GM19099 (cell line): ENCODE results near the gene SORT1.

Experiments
- POLR2A ChIP-seq: IDR thresholded peaks from 3 replicates; pipeline ENCODE4 v1.6.1; 2011; ENCODE audit warnings: low read depth; ENCODE audit not compliant: insufficient read length; ENCODE audit errors: extremely low read depth

The SORT1 gene

DNA sequence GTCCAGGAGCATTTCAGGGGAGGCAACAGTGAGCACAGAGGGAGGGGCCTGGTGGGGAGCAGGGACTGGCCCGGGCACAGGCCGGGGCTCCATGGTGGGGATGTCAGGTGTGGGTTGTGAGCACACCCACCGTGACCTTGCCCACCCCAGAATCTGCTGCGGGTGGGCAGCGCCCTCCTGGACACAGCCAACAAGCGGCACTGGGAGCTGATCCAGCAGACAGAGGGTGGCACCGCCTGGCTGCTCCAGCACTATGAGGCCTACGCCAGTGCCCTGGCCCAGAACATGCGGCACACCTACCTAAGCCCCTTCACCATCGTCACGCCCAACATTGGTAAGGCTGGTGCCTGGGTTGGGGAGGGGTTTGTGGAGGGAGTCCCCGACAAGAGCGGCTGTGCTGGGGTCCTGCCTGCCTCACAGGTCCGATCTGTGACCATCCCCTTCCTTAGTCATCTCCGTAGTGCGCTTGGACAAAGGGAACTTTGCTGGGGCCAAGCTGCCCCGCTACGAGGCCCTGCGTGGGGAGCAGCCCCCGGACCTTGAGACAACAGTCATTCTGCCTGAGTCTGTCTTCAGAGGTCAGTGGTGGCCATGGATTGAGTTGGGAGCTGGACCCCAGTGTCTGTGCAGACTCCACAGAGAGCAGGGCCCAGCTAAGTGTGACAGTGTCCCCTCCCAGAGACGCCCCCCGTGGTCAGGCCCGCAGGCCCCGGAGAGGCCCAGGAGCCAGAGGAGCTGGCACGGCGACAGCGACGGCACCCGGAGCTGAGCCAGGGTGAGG, 129.1 kb downstream of the SORT1 start:
- TF ChIP-seq POLR2A: no peak

- no peak for TF ChIP-seq POLR2A
These were observed 129.9 kb downstream of the SORT1 start for GRCh38 chr1:109267743-109268300.

DNA sequence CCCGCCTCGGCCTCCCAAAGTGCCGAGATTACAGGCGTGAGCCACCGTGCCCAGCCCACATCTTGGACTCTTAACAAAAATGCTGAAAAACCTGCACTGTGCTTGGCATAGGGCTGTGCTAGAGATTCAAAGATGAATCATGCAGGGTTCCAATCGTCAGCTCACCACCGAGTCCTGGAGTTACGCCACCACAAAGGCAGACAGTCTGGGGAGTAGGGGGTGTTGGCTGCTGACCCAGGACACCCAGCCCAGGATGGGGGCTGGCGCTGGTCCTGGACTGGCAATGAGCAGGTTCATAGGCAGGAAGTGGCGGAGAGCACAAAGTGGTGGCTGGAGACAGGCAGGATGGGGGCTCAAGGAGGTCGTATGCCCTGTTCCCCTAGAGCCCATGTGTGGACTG, 130.8 kb downstream of the SORT1 start:
- no peak for TF ChIP-seq POLR2A

- TF ChIP-seq POLR2A: no peak
These were observed 131.9 kb downstream of the SORT1 start for GRCh38 chr1:109265741-109266330.

GRCh38 chr1:109265016-109265415, 132.7 kb downstream of the SORT1 start:
- no peak for TF ChIP-seq POLR2A

GRCh38 chr1:109264379-109264755, 133.4 kb downstream of the SORT1 start:
- no peak for TF ChIP-seq POLR2A

DNA sequence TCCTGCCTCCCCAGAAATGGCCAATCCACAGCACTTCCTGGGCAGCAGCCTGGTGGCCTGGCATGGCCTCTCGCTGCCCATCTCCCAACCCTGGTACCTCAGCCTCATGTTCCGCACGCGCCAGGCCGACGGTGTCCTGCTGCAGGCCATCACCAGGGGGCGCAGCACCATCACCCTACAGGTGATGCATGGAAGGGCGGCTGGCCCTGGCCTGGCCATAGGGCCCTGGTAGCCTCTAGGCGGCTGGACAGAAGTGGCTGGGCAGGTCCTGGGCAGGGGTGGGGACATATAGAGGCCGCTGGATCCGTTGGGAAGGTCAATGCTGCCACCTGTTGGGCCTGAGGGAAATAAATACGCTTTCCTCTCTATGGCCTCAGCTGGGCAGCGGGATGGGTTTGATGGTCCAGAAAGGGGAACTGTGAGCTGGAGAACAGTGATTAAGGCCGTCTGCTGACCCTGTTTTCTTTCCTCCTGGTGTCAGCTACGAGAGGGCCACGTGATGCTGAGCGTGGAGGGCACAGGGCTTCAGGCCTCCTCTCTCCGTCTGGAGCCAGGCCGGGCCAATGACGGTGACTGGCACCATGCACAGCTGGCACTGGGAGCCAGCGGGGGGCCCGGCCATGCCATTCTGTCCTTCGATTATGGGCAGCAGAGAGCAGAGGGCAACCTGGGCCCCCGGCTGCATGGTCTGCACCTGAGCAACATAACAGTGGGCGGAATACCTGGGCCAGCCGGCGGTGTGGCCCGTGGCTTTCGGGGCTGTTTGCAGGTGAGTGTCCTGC, 133.9 kb downstream of the SORT1 start:
- no peak for TF ChIP-seq POLR2A

- no peak for TF ChIP-seq POLR2A
These were observed 134.5 kb downstream of the SORT1 start for GRCh38 chr1:109263234-109263596.

GRCh38 chr1:109262231-109263055, 135.3 kb downstream of the SORT1 start:
- TF ChIP-seq POLR2A: no peak

GRCh38 chr1:109261578-109261977, 136.1 kb downstream of the SORT1 start:
- no peak for TF ChIP-seq POLR2A

- TF ChIP-seq POLR2A: no peak
These were observed 136.7 kb downstream of the SORT1 start for GRCh38 chr1:109261006-109261405.

DNA sequence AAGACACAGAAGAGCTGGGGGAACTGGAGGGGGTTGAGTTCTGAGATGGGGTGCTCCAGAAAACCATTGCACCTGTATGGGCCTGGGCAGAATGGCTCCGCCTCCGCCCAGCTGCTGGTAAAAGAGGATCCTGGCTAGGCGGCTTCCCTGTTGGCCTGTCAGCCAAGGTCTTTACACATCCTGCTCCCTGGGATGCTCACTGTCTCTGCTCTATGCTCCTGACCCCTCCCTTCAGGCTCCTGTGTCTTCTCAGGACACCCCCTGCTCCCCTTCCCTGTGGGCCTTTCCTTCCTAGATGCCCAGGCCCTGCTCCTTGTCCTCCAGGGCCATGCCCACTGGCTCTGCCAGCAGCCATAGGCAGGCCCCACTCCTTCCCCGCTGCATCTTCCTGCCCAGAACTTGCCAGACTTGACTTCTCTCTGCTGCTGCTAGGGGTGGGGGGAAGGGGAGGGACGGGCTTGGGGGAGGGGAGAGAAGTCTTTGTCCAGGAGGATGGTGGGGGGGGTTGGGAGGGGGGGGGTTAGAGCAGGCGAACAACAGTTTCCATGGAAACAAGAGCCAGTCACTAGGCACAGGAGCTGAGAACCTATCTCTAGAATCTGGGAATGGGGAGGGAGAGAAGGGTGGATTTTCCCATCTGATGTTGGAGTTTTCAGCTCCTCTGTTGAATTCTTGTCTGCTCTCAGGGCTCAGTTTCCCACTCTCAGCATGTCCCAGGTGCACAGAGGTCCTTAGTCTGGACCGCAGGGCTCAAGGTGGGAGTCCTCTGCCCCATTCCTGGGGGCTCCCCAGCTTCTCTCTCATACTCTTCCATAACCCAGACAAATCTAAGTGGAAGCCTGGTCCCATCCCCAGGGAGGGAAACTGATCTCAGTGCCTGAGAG, 137.8 kb downstream of the SORT1 start:
- no peak for TF ChIP-seq POLR2A
